GM23338 (cell line): ENCODE measurements around the gene TRAF3IP1. TPM values are rescaled to one million over a fixed set of nuclear protein-coding genes. Genes with fewer than 3 reads are reported as not detected.

Source experiments
- ATAC-seq: fragments of 200-7000 bp; cut with Tn5 transposase; 3 replicates; pipeline ENCODE4 v1.9.1; 2020
- DNase-seq: peaks from one replicate; pipeline ENCODE4 v3.0.0-alpha.2; 2015; ENCODE audit warnings: low spot score
- H2AFZ ChIP-seq: fragments of 200-600 bp; sonication (generic); 2 replicates; pipeline ENCODE4 v1.8.0; 2016; ENCODE audit warnings: antibody characterized with exemption, mild to moderate bottlenecking, moderate library complexity
- H3F3A ChIP-seq: fragments of 200-600 bp; sonication (generic); replicated peaks from 2 replicates; pipeline ENCODE4 v1.8.0; 2017; ENCODE audit warnings: antibody characterized with exemption, mixed run types, low read depth
- H3K27ac ChIP-seq: fragments of 200-600 bp; sonication (generic); 2 replicates; pipeline ENCODE4 v1.6.1; 2016; ENCODE audit warnings: low read depth
- H3K27me3 ChIP-seq: fragments of 200-600 bp; sonication (generic); 2 replicates; pipeline ENCODE4 v1.8.0; 2016; ENCODE audit warnings: mild to moderate bottlenecking, mixed run types, moderate library complexity; ENCODE audit not compliant: insufficient read depth
- H3K36me3 ChIP-seq: fragments of 200-600 bp; sonication (generic); 2 replicates; pipeline ENCODE4 v1.8.0; 2016; ENCODE audit warnings: mild to moderate bottlenecking; ENCODE audit not compliant: insufficient read depth
- H3K4me1 ChIP-seq: fragments of 200-600 bp; sonication (generic); 2 replicates; pipeline ENCODE4 v1.8.0; 2016; ENCODE audit warnings: mild to moderate bottlenecking, moderate library complexity; ENCODE audit not compliant: insufficient read depth
- H3K4me2 ChIP-seq: fragments of 200-600 bp; sonication (generic); 2 replicates; pipeline ENCODE4 v1.7.1; 2017; ENCODE audit warnings: mixed run types
- H3K4me3 ChIP-seq: fragments of 200-600 bp; sonication (generic); 2 replicates; pipeline ENCODE4 v1.6.1; 2016; ENCODE audit warnings: mixed run types
- H3K79me2 ChIP-seq: fragments of 200-600 bp; sonication (generic); replicated peaks from 2 replicates; pipeline ENCODE4 v1.8.0; 2017; ENCODE audit warnings: mild to moderate bottlenecking; ENCODE audit not compliant: insufficient read depth
- H3K9me2 ChIP-seq: fragments of 200-600 bp; sonication (generic); 2 replicates; pipeline ENCODE4 v1.8.0; 2017; ENCODE audit not compliant: insufficient read depth
- H4K20me1 ChIP-seq: fragments of 200-600 bp; sonication (generic); replicated peaks from 2 replicates; pipeline ENCODE4 v1.8.0; 2017; ENCODE audit warnings: mild to moderate bottlenecking; ENCODE audit not compliant: insufficient read depth
- H3K27ac Mint-ChIP-seq: 2 replicates; pipeline ENCODE4 v1.8.0; 2020; ENCODE audit warnings: inconsistent platforms, mild to moderate bottlenecking, moderate library complexity, mixed read lengths
- H3K27me3 Mint-ChIP-seq: 3 replicates; pipeline ENCODE4 v1.8.0; 2022; ENCODE audit warnings: low read depth, mild to moderate bottlenecking, moderate library complexity, mixed read lengths, inconsistent platforms; ENCODE audit not compliant: insufficient read depth, poor library complexity
- H3K36me3 Mint-ChIP-seq: 3 replicates; pipeline ENCODE4 v1.8.0; 2021; ENCODE audit warnings: low read depth, mild to moderate bottlenecking, inconsistent platforms, moderate library complexity, mixed read lengths
- H3K4me1 Mint-ChIP-seq: 3 replicates; pipeline ENCODE4 v1.8.0; 2020; ENCODE audit warnings: mild to moderate bottlenecking, inconsistent platforms, mixed read lengths
- H3K4me3 Mint-ChIP-seq: 3 replicates; pipeline ENCODE4 v1.8.0; 2021; ENCODE audit warnings: moderate library complexity, mild to moderate bottlenecking, inconsistent platforms, mixed read lengths
- H3K9me3 Mint-ChIP-seq: 3 replicates; pipeline ENCODE4 v1.8.0; 2020; ENCODE audit warnings: moderate library complexity, mild to moderate bottlenecking, inconsistent platforms, mixed read lengths
- CREB1 ChIP-seq: fragments of 250-450 bp; sonication (Bioruptor Pico); IDR thresholded peaks from 2 replicates; pipeline ENCODE4 v1.5.0; 2020; ENCODE audit warnings: low read depth, mild to moderate bottlenecking, moderate library complexity
- EZH2 ChIP-seq: fragments of 200-600 bp; sonication (generic); IDR thresholded peaks from one replicate; pipeline ENCODE4 v1.8.0; 2017; ENCODE audit warnings: antibody characterized with exemption, mild to moderate bottlenecking, low read depth; ENCODE audit not compliant: unreplicated experiment
- EZH2phosphoT487 ChIP-seq: fragments of 200-600 bp; sonication (generic); IDR thresholded peaks from one replicate; pipeline ENCODE4 v1.8.1; 2018; ENCODE audit warnings: antibody characterized with exemption; ENCODE audit not compliant: unreplicated experiment
- JUNB ChIP-seq: IDR thresholded peaks from one replicate; pipeline ENCODE4 v1.6.1; 2016; ENCODE audit warnings: antibody characterized with exemption; ENCODE audit not compliant: unreplicated experiment
- NANOG ChIP-seq: IDR thresholded peaks from 2 replicates; pipeline ENCODE4 v1.6.1; 2016; ENCODE audit warnings: antibody characterized with exemption, borderline replicate concordance
- POLR2AphosphoS5 ChIP-seq: IDR thresholded peaks from 2 replicates; pipeline ENCODE4 v1.6.1; 2016; ENCODE audit warnings: antibody characterized with exemption, low read depth
- STAT1 ChIP-seq: IDR thresholded peaks from one replicate; pipeline ENCODE4 v1.6.1; 2016; ENCODE audit warnings: antibody characterized with exemption; ENCODE audit not compliant: unreplicated experiment
- ZNF114 ChIP-seq: fragments of 250-450 bp; sonication (Bioruptor Pico); IDR thresholded peaks from 2 replicates; pipeline ENCODE4 v1.5.0; 2020; ENCODE audit warnings: mild to moderate bottlenecking, moderate library complexity
- ZNF331 ChIP-seq: fragments of 250-450 bp; sonication (Bioruptor Pico); IDR thresholded peaks from 2 replicates; pipeline ENCODE4 v1.5.0; 2020; ENCODE audit warnings: low read depth, mild to moderate bottlenecking, moderate library complexity
- polyA plus RNA-seq: library from polyadenylated mRNA; unstranded; fragments of >200 nt; fragmentation: Nextera tagmentation; extraction: Ambion mirVana; gene quantifications from 2 replicates; pipeline ENCODE4 v1.2.1, GENCODE V29; 2016
- total RNA-seq: library from RNA; depleted of rRNA; stranded (reverse); fragments of >200 nt; shearing (Covaris generic); gene quantifications from 2 replicates; pipeline ENCODE4 v1.2.3, GENCODE V29; 2014
- TF ChIP-seq, protein P1 (sequence below): IDR thresholded peaks from 2 replicates; pipeline ENCODE4 v1.6.1; 2016; ENCODE audit warnings: antibody characterized with exemption
- TF ChIP-seq, protein P2 (sequence below): IDR thresholded peaks from one replicate; pipeline ENCODE4 v1.6.1; 2018; ENCODE audit warnings: antibody characterized with exemption; ENCODE audit not compliant: unreplicated experiment
- TF ChIP-seq, protein P3 (sequence below): fragments of 250-450 bp; sonication (Bioruptor Pico); IDR thresholded peaks from 2 replicates; pipeline ENCODE4 v1.5.0; 2020; ENCODE audit warnings: mild to moderate bottlenecking, moderate library complexity
- TF ChIP-seq, protein P4 (sequence below), 2 experiments: fragments of 200-600 bp in 1 of 2; sonication (generic) in 1 of 2; conservative IDR thresholded peaks; 2 replicates each; pipeline versions ENCODE4 v1.5.1 to v1.6.1; 2016 to 2017; ENCODE audit warnings: antibody characterized with exemption in 2 of 2, low read depth in 2 of 2, mild to moderate bottlenecking in 2 of 2, moderate library complexity in 1 of 2

Gene TRAF3IP1
- total and polyA plus RNA-seq, 2 experiments from 2014 or later, result 12.5 to 20.7 TPM

- no peaks in the 10 kb centered on the region for H3K36me3 Mint-ChIP-seq
- peak; percentile 22 for ATAC-seq
- H2AFZ ChIP-seq, result no peak overlapping the region
- DNase-seq, result no peak
- H3K9me3 Mint-ChIP-seq, result no peaks in the 10 kb centered on the region
- H3K27ac ChIP-seq, result 0 out of 2 replicates have a peak overlapping the region, but pooled peaks have one; percentile 45
- H4K20me1 ChIP-seq, result no peaks in the 10 kb centered on the region
- H3K36me3 ChIP-seq, result no peaks in the 10 kb centered on the region
- no peak overlapping the region for H3K4me3 ChIP-seq
- H3K9me2 ChIP-seq, result no peaks in the 10 kb centered on the region
- no peaks in the 10 kb centered on the region for H3K79me2 ChIP-seq
- H3K4me2 ChIP-seq, result no peak overlapping the region
- no peak overlapping the region for H3K27ac Mint-ChIP-seq
- TF ChIP-seq, protein P1, sequence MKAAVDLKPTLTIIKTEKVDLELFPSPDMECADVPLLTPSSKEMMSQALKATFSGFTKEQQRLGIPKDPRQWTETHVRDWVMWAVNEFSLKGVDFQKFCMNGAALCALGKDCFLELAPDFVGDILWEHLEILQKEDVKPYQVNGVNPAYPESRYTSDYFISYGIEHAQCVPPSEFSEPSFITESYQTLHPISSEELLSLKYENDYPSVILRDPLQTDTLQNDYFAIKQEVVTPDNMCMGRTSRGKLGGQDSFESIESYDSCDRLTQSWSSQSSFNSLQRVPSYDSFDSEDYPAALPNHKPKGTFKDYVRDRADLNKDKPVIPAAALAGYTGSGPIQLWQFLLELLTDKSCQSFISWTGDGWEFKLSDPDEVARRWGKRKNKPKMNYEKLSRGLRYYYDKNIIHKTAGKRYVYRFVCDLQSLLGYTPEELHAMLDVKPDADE, result no peak
- TF ChIP-seq POLR2AphosphoS5 (no peak), JUNB (no peak), EZH2phosphoT487 (no peak), NANOG (no peak), ZNF331 (CRISPR knock-in tag) (no peak), EZH2 (no peak), CREB1 (no peak), STAT1 (no peak), ZNF114 (CRISPR knock-in tag) (no peak)
- TF ChIP-seq, protein P2, sequence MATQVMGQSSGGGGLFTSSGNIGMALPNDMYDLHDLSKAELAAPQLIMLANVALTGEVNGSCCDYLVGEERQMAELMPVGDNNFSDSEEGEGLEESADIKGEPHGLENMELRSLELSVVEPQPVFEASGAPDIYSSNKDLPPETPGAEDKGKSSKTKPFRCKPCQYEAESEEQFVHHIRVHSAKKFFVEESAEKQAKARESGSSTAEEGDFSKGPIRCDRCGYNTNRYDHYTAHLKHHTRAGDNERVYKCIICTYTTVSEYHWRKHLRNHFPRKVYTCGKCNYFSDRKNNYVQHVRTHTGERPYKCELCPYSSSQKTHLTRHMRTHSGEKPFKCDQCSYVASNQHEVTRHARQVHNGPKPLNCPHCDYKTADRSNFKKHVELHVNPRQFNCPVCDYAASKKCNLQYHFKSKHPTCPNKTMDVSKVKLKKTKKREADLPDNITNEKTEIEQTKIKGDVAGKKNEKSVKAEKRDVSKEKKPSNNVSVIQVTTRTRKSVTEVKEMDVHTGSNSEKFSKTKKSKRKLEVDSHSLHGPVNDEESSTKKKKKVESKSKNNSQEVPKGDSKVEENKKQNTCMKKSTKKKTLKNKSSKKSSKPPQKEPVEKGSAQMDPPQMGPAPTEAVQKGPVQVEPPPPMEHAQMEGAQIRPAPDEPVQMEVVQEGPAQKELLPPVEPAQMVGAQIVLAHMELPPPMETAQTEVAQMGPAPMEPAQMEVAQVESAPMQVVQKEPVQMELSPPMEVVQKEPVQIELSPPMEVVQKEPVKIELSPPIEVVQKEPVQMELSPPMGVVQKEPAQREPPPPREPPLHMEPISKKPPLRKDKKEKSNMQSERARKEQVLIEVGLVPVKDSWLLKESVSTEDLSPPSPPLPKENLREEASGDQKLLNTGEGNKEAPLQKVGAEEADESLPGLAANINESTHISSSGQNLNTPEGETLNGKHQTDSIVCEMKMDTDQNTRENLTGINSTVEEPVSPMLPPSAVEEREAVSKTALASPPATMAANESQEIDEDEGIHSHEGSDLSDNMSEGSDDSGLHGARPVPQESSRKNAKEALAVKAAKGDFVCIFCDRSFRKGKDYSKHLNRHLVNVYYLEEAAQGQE, result no peak
- TF ChIP-seq, protein P3, sequence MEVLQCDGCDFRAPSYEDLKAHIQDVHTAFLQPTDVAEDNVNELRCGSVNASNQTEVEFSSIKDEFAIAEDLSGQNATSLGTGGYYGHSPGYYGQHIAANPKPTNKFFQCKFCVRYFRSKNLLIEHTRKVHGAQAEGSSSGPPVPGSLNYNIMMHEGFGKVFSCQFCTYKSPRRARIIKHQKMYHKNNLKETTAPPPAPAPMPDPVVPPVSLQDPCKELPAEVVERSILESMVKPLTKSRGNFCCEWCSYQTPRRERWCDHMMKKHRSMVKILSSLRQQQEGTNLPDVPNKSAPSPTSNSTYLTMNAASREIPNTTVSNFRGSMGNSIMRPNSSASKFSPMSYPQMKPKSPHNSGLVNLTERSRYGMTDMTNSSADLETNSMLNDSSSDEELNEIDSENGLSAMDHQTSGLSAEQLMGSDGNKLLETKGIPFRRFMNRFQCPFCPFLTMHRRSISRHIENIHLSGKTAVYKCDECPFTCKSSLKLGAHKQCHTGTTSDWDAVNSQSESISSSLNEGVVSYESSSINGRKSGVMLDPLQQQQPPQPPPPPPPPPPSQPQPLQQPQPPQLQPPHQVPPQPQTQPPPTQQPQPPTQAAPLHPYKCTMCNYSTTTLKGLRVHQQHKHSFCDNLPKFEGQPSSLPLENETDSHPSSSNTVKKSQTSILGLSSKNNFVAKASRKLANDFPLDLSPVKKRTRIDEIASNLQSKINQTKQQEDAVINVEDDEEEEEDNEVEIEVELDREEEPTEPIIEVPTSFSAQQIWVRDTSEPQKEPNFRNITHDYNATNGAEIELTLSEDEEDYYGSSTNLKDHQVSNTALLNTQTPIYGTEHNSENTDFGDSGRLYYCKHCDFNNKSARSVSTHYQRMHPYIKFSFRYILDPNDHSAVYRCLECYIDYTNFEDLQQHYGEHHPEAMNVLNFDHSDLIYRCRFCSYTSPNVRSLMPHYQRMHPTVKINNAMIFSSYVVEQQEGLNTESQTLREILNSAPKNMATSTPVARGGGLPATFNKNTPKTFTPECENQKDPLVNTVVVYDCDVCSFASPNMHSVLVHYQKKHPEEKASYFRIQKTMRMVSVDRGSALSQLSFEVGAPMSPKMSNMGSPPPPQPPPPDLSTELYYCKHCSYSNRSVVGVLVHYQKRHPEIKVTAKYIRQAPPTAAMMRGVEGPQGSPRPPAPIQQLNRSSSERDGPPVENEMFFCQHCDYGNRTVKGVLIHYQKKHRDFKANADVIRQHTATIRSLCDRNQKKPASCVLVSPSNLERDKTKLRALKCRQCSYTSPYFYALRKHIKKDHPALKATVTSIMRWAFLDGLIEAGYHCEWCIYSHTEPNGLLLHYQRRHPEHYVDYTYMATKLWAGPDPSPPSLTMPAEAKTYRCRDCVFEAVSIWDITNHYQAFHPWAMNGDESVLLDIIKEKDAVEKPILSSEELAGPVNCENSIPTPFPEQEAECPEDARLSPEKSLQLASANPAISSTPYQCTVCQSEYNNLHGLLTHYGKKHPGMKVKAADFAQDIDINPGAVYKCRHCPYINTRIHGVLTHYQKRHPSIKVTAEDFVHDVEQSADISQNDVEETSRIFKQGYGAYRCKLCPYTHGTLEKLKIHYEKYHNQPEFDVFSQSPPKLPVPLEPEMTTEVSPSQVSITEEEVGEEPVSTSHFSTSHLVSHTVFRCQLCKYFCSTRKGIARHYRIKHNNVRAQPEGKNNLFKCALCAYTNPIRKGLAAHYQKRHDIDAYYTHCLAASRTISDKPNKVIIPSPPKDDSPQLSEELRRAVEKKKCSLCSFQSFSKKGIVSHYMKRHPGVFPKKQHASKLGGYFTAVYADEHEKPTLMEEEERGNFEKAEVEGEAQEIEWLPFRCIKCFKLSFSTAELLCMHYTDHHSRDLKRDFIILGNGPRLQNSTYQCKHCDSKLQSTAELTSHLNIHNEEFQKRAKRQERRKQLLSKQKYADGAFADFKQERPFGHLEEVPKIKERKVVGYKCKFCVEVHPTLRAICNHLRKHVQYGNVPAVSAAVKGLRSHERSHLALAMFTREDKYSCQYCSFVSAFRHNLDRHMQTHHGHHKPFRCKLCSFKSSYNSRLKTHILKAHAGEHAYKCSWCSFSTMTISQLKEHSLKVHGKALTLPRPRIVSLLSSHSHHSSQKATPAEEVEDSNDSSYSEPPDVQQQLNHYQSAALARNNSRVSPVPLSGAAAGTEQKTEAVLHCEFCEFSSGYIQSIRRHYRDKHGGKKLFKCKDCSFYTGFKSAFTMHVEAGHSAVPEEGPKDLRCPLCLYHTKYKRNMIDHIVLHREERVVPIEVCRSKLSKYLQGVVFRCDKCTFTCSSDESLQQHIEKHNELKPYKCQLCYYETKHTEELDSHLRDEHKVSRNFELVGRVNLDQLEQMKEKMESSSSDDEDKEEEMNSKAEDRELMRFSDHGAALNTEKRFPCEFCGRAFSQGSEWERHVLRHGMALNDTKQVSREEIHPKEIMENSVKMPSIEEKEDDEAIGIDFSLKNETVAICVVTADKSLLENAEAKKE (CRISPR knock-in tag), result no peak
- TF ChIP-seq, protein P4, sequence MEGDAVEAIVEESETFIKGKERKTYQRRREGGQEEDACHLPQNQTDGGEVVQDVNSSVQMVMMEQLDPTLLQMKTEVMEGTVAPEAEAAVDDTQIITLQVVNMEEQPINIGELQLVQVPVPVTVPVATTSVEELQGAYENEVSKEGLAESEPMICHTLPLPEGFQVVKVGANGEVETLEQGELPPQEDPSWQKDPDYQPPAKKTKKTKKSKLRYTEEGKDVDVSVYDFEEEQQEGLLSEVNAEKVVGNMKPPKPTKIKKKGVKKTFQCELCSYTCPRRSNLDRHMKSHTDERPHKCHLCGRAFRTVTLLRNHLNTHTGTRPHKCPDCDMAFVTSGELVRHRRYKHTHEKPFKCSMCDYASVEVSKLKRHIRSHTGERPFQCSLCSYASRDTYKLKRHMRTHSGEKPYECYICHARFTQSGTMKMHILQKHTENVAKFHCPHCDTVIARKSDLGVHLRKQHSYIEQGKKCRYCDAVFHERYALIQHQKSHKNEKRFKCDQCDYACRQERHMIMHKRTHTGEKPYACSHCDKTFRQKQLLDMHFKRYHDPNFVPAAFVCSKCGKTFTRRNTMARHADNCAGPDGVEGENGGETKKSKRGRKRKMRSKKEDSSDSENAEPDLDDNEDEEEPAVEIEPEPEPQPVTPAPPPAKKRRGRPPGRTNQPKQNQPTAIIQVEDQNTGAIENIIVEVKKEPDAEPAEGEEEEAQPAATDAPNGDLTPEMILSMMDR (conservative IDR thresholded peaks at IDR 0.05; ENCODE audit: low read depth in 2 of 2), result no peak
- no peak overlapping the region for H3K4me3 Mint-ChIP-seq
- peaks cover 3% of the 10 kb centered on the region for H3K27me3 Mint-ChIP-seq
- no peaks in the 10 kb centered on the region for H3F3A ChIP-seq
- no peaks in the 10 kb centered on the region for H3K4me1 ChIP-seq
- H3K27me3 ChIP-seq, result no peaks in the 10 kb centered on the region
- peaks cover 7% of the 10 kb centered on the region; the same call in 2 of the 3 replicates for H3K4me1 Mint-ChIP-seq
Observed at GRCh38 chr2:238409341-238410199, 89.3 kb downstream of the TRAF3IP1 start.
